ENCODE data around the gene EDRF1.

The EDRF1 gene

DNA sequence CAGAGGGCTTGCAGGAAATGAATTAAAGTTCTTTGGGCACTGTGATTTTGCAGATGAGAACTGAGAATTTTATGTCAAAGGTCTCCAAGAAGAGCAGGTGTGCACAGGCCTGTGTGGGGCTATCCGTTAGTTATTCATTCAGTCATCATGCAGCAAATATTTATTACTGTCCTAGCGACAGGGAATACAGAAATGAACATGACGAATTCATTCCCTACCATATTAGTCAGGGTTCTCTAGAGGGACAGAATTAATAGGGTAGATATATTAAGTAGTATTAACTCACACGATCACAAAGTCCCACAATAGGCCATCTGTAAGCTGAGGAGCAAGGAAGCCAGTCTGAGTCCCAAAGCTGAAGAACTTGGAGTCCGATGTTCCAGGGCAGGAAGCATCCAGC, 59.0 kb downstream of the EDRF1 start:
- no peaks in the 10 kb centered on the region for H3F3A ChIP-seq (ENCODE audit: insufficient read depth, low read length)
- no peaks in the 10 kb centered on the region for H3K79me2 ChIP-seq (ENCODE audit: insufficient read depth, low read length)
- no peak overlapping the region for H2AFZ ChIP-seq (ENCODE audit: low read length)
- H3K9me2 ChIP-seq (ENCODE audit: low read depth, low read length), result no peaks in the 10 kb centered on the region
- no peak for TF ChIP-seq EZH2 (IDR thresholded peaks at IDR 0.05; ENCODE audit: borderline replicate concordance, low read length)
- TF ChIP-seq, protein P1, sequence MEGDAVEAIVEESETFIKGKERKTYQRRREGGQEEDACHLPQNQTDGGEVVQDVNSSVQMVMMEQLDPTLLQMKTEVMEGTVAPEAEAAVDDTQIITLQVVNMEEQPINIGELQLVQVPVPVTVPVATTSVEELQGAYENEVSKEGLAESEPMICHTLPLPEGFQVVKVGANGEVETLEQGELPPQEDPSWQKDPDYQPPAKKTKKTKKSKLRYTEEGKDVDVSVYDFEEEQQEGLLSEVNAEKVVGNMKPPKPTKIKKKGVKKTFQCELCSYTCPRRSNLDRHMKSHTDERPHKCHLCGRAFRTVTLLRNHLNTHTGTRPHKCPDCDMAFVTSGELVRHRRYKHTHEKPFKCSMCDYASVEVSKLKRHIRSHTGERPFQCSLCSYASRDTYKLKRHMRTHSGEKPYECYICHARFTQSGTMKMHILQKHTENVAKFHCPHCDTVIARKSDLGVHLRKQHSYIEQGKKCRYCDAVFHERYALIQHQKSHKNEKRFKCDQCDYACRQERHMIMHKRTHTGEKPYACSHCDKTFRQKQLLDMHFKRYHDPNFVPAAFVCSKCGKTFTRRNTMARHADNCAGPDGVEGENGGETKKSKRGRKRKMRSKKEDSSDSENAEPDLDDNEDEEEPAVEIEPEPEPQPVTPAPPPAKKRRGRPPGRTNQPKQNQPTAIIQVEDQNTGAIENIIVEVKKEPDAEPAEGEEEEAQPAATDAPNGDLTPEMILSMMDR (IDR thresholded peaks at IDR 0.05; ENCODE audit: low read length), result no peak
- H3K9me3 ChIP-seq (ENCODE audit: low read length), result no peaks in the 10 kb centered on the region
- no peak overlapping the region for H3K27ac ChIP-seq (ENCODE audit: low read depth, low read length, poor library complexity, severe bottlenecking)
- no peak overlapping the region for H3K4me2 ChIP-seq (ENCODE audit: low read length)
- no peaks in the 10 kb centered on the region for H4K20me1 ChIP-seq (ENCODE audit: insufficient read depth, low read length)
- no peaks in the 10 kb centered on the region for H3K4me1 ChIP-seq (ENCODE audit: insufficient read depth, low read length, severe bottlenecking)
- no peak overlapping the region for H3K9ac ChIP-seq (ENCODE audit: low read length)
- no peak overlapping the region for H3K4me3 ChIP-seq (ENCODE audit: low read depth, low read length, poor library complexity, severe bottlenecking)
- no peaks in the 10 kb centered on the region for H3K27me3 ChIP-seq (ENCODE audit: insufficient read depth, low read length)
- H3K36me3 ChIP-seq (ENCODE audit: insufficient read depth, low read length), result no peaks in the 10 kb centered on the region

DNA sequence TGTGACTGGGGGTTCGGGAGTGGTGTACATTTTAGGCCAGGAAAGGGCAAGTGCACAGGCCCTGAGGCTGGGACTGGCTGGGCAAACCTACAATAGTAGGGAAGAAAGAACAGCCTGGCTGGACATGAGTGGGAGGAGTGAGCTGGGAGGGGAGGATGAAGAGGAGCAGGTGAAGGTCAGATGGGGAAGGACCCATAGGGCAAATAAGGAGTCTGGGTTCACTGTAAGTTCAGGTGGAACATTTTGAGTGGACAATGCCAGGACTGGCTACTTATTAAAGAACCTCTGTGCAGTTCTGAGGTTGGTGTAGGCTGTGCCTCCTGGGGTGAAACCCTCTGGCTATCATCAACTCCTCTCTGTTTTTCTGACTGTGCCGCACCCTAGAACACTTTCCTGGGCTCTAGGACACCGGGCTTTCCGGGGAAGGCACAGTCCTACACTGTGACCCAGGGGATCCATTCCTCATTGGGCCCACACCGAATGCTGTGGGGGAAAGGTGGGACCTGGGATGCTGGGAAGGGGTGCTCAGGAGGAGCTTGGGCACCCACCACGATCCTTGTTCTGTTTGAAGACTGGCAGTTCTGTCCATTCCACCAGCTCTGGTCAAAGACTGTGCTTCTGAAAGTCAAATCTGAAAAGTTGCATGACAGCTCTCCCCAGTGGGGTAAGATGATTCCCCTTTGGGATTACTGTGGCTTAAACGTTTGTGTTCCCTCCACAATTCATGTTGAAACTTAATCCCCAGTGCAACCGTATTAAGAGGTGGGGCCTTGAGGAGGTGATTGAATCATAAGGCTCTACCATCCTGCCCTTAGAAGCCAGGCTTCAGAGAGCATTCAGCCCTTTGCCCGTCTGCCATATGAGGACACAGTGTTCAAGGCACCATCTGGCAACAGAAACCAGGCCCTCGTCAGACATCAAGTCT, 60.2 kb downstream of the EDRF1 start:
- no peak for TF ChIP-seq EZH2 (IDR thresholded peaks at IDR 0.05; ENCODE audit: borderline replicate concordance, low read length)
- TF ChIP-seq, protein P1 (IDR thresholded peaks at IDR 0.05; ENCODE audit: low read length), result no peak
- H3K4me3 ChIP-seq (ENCODE audit: low read depth, low read length, poor library complexity, severe bottlenecking), result no peak overlapping the region
- H3K9me3 ChIP-seq (ENCODE audit: low read length), result no peaks in the 10 kb centered on the region
- no peaks in the 10 kb centered on the region for H3K9me2 ChIP-seq (ENCODE audit: low read depth, low read length)
- H3K27ac ChIP-seq (ENCODE audit: low read depth, low read length, poor library complexity, severe bottlenecking), result no peak overlapping the region
- no peaks in the 10 kb centered on the region for H3K79me2 ChIP-seq (ENCODE audit: insufficient read depth, low read length)
- H3K9ac ChIP-seq (ENCODE audit: low read length), result no peak overlapping the region
- no peaks in the 10 kb centered on the region for H3K27me3 ChIP-seq (ENCODE audit: insufficient read depth, low read length)
- H3K4me1 ChIP-seq (ENCODE audit: insufficient read depth, low read length, severe bottlenecking), result no peaks in the 10 kb centered on the region
- H3F3A ChIP-seq (ENCODE audit: insufficient read depth, low read length), result no peaks in the 10 kb centered on the region
- H4K20me1 ChIP-seq (ENCODE audit: insufficient read depth, low read length), result no peaks in the 10 kb centered on the region
- H3K36me3 ChIP-seq (ENCODE audit: insufficient read depth, low read length), result no peaks in the 10 kb centered on the region
- no peak overlapping the region for H3K4me2 ChIP-seq (ENCODE audit: low read length)
- no peak overlapping the region for H2AFZ ChIP-seq (ENCODE audit: low read length)

DNA sequence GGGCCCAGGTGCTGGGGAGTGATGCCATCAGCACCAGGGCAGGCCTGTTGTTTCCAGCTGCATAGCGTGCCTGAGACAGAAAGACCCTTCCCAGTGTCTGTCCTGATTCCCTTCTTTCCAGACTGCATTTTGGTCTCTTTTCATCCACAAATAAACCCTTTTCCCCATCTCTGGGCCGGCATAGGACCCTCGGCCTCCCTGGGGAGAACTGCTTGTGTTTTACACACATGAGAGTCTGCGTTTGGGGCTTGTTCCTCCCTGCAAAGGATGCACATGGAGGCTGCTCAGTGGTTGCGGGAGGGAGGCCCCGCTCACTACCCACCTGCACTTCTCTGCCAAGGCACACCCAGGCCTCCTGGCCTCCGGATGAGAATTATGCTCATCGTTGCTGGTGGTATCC, 61.9 kb downstream of the EDRF1 start:
- Histone ChIP-seq H3K4me3 (ENCODE audit: low read depth, low read length, poor library complexity, severe bottlenecking) (no peak overlapping the region), H3K4me1 (ENCODE audit: insufficient read depth, low read length, severe bottlenecking) (no peaks in the 10 kb centered on the region), H3K36me3 (ENCODE audit: insufficient read depth, low read length) (no peaks in the 10 kb centered on the region), H2AFZ (ENCODE audit: low read length) (no peak overlapping the region), H3K9ac (ENCODE audit: low read length) (no peak overlapping the region), H3F3A (ENCODE audit: insufficient read depth, low read length) (no peaks in the 10 kb centered on the region), H4K20me1 (ENCODE audit: insufficient read depth, low read length) (no peaks in the 10 kb centered on the region), H3K27me3 (ENCODE audit: insufficient read depth, low read length) (no peaks in the 10 kb centered on the region), H3K9me2 (ENCODE audit: low read depth, low read length) (no peaks in the 10 kb centered on the region), H3K79me2 (ENCODE audit: insufficient read depth, low read length) (no peaks in the 10 kb centered on the region), H3K27ac (ENCODE audit: low read depth, low read length, poor library complexity, severe bottlenecking) (no peak overlapping the region), H3K9me3 (ENCODE audit: low read length) (no peaks in the 10 kb centered on the region), H3K4me2 (ENCODE audit: low read length) (no peak overlapping the region)
- TF ChIP-seq EZH2 (IDR thresholded peaks at IDR 0.05; ENCODE audit: borderline replicate concordance, low read length), result no peak
- TF ChIP-seq, protein P1 (IDR thresholded peaks at IDR 0.05; ENCODE audit: low read length), result no peak

All from OCI-LY1 (cell line).